ENCODE results near the gene TCF12.

Gene TCF12

GRCh38 chr15:57036352-57036751 lies 117.9 kb downstream of the TCF12 start:
- no peak overlapping the region for H3K27ac ChIP-seq (replicated peaks)
- H3K4me3 ChIP-seq (replicated peaks; ENCODE audit: insufficient read depth, low read length) = no peak overlapping the region
- no peak for DNase-seq (ENCODE audit: low read depth in 1 of 2, low spot score in 1 of 2)
- no peak for TF ChIP-seq REST (IDR thresholded peaks at IDR 0.05; ENCODE audit: insufficient replicate concordance, low read depth)
- TF ChIP-seq POLR2AphosphoS5 (IDR thresholded peaks at IDR 0.05; ENCODE audit: low read depth) = no peak
- TF ChIP-seq GABPA (IDR thresholded peaks at IDR 0.05; ENCODE audit: low read depth) = no peak
- TF ChIP-seq CTCF (IDR thresholded peaks at IDR 0.05; ENCODE audit: insufficient read depth, low read length) = no peak
- no peaks in the 10 kb centered on the region for H3K27me3 ChIP-seq (ENCODE audit: insufficient read depth, poor library complexity, severe bottlenecking)

GRCh38 chr15:57037548-57037947 lies 119.1 kb downstream of the TCF12 start:
- Histone ChIP-seq H3K4me3 (replicated peaks; ENCODE audit: insufficient read depth, low read length) (no peak overlapping the region), H3K27ac (replicated peaks) (no peak overlapping the region), H3K27me3 (ENCODE audit: insufficient read depth, poor library complexity, severe bottlenecking) (no peaks in the 10 kb centered on the region)
- TF ChIP-seq REST (IDR thresholded peaks at IDR 0.05; ENCODE audit: insufficient replicate concordance, low read depth) (no peak), CTCF (IDR thresholded peaks at IDR 0.05; ENCODE audit: insufficient read depth, low read length) (no peak)
- DNase-seq (ENCODE audit: low read depth in 1 of 2, low spot score in 1 of 2) = no peak

GRCh38 chr15:57038040-57038439 lies 119.6 kb downstream of the TCF12 start:
- no peak overlapping the region for H3K4me3 ChIP-seq (replicated peaks; ENCODE audit: insufficient read depth, low read length)
- TF ChIP-seq SPI1 (IDR thresholded peaks at IDR 0.05; ENCODE audit: borderline replicate concordance, low read depth) = no peak
- no peak for TF ChIP-seq CTCF (IDR thresholded peaks at IDR 0.05; ENCODE audit: insufficient read depth, low read length)
- TF ChIP-seq GABPA (IDR thresholded peaks at IDR 0.05; ENCODE audit: low read depth) = no peak
- TF ChIP-seq REST (IDR thresholded peaks at IDR 0.05; ENCODE audit: insufficient replicate concordance, low read depth) = no peak
- TF ChIP-seq POLR2AphosphoS5 (IDR thresholded peaks at IDR 0.05; ENCODE audit: low read depth) = no peak
- no peak for DNase-seq (ENCODE audit: low read depth in 1 of 2, low spot score in 1 of 2)

More at GRCh38 chr15:57038040-57038439, 119.6 kb downstream of the TCF12 start:
- Histone ChIP-seq H3K27ac (replicated peaks) (no peak overlapping the region), H3K27me3 (ENCODE audit: insufficient read depth, poor library complexity, severe bottlenecking) (no peaks in the 10 kb centered on the region)

All from HL-60 (cell line).